Choroid plexus epithelial cell (primary cell): ENCODE data around the gene CCNF.

Experiments
- DNase-seq: peaks from one replicate; pipeline ENCODE4 v3.0.0-alpha.2; 2010; ENCODE audit warnings: low read depth
- H3K4me3 ChIP-seq: 2 replicates; pipeline ENCODE4 v1.5.1; 2011; ENCODE audit warnings: low read depth, mild to moderate bottlenecking, control low read depth, low read length, moderate library complexity
- TF ChIP-seq, protein P1 (sequence below): conservative IDR thresholded peaks from 2 replicates; pipeline ENCODE4 v1.5.1; 2011; ENCODE audit warnings: low read depth, mild to moderate bottlenecking, control low read depth, inconsistent platforms, low read length, moderate library complexity

Gene CCNF

DNA sequence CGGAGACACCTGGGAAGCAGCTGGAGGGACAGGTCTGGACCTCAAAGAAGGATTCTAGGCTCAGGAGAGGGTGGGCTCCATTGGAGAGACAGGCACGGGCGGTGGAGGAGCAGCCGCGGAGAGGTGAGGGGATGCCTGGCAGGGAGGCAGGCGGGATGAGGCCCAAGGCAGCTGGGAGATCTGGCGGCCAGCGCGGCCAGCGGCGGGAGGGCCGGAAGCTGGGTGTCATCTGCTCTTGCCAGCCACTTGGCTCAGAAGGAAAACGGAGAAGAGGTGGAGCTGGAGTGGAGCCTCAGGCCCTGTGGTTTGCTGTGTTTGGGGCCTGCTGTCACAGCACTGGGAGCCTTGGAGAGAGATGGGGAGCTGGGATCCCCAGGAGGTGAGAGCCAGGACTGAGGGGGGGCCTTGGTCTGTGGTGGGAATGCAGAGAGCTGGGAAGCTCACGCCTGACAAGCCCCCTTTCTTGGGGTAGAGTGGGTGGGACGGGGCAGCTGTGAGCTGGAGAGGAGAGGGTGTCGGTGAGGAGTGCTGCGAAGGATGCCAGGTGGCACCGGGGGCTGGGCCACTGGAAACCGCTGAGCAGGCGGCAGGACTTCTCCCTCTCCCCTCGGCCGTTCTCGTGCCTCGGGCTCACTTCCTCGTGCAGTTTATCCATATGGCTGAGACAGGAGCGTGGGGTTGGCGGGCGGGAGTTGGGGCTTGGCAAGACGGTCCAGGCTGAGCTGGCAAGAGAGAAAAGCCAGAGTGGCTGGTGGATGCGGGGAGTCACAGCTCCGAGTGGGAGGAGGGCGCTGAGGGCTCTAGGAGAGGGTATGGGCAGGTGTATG, 53.7 kb downstream of the CCNF start:
- TF ChIP-seq, protein P1, sequence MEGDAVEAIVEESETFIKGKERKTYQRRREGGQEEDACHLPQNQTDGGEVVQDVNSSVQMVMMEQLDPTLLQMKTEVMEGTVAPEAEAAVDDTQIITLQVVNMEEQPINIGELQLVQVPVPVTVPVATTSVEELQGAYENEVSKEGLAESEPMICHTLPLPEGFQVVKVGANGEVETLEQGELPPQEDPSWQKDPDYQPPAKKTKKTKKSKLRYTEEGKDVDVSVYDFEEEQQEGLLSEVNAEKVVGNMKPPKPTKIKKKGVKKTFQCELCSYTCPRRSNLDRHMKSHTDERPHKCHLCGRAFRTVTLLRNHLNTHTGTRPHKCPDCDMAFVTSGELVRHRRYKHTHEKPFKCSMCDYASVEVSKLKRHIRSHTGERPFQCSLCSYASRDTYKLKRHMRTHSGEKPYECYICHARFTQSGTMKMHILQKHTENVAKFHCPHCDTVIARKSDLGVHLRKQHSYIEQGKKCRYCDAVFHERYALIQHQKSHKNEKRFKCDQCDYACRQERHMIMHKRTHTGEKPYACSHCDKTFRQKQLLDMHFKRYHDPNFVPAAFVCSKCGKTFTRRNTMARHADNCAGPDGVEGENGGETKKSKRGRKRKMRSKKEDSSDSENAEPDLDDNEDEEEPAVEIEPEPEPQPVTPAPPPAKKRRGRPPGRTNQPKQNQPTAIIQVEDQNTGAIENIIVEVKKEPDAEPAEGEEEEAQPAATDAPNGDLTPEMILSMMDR = no peak
- no peak overlapping the region for H3K4me3 ChIP-seq
- DNase-seq = peak; percentile 13

GRCh38 chr16:2483939-2484897, 55.0 kb downstream of the CCNF start:
- no peak for DNase-seq
- TF ChIP-seq, protein P1 = no peak
- no peak overlapping the region for H3K4me3 ChIP-seq

DNA sequence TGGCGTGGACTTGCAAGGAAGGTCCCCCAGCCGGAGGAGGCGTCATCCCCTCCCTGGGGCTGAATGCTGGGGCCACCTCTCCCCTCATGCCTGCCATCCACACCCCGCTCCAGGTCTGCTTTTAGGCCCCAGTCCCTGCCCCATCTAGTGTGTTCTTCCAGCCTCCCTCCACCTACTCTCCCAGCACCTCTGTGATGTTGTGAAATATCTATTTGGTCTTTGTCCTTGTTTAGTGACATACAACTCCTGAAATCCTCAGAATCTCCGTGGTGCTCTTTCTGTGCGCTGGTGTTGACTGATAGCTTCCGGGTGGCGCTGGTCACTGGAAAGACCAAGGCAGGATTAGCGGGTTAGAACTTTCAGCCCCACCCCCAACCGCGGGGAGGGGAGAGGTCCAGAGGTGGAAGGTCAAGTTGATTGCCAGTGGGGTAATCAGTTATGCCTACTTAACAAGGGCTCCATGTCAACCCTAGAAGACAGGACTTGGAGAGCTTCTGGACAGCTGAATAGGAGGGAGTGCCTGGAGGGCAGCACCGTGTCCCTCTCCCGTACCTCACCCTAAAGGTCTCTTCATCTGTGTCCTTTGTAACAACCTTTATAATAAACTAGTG, 55.8 kb downstream of the CCNF start:
- no peak for DNase-seq
- TF ChIP-seq, protein P1 = no peak
- H3K4me3 ChIP-seq = no peak overlapping the region

DNA sequence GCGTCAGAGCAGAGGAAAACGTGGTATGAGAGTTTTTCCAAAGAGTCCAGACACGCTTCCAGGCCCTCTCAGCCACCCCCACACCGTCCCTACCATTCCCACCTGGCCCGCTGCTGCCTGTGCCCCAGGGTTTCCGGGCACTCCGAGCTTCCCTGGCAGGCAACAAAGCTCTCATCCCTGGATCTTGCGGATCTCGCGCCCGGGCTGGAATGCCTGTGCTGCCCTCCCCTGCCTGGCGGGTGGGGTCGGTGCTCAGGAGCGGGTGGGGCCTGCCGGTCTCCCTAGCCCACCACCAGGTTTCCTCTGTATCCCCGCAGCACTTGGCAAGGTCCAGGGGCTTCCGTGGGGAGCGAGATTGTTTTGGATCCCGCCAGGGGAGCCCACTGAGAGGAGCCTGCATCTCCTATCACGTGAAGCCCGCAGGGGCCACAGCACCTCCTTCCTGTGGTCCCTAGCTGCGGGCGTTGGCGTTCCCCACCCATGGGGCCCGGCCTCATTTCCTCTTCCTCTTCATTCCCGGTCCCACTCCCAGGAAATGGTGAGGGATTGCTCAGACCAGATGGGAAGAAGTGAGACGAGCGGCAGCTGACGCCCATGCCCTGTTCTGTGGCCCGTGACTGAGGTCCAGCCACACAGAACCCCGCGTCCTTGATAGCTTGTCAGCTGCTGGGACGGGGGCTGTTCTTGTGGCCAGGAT, 56.7 kb downstream of the CCNF start:
- no peak for DNase-seq
- no peak overlapping the region for H3K4me3 ChIP-seq
- TF ChIP-seq, protein P1 = no peak

- no peak overlapping the region for H3K4me3 ChIP-seq
- DNase-seq = peak; percentile 31
- TF ChIP-seq, protein P1 = peak; percentile 9
Measured at GRCh38 chr16:2486645-2487516, 57.6 kb downstream of the CCNF start.

- DNase-seq = no peak
- TF ChIP-seq, protein P1 = no peak
- no peak overlapping the region for H3K4me3 ChIP-seq
Measured at GRCh38 chr16:2487517-2487842, 58.2 kb downstream of the CCNF start.
